PC-9 (cell line): ENCODE data around the gene AQR. TPM values are rescaled to one million over a fixed set of nuclear protein-coding genes. Genes with fewer than 3 reads are reported as not detected.

Experiments
- BruUV-seq: library from RNA; stranded (reverse); fragments of 400-500 nt; replicated peaks from 2 replicates; lab custom pipeline; 2021; lab: Mats Ljungman, UMichigan
- CTCF ChIA-PET: fragments of 300-600 bp; sonication (Branson Sonifier 250); formaldehyde crosslinking; loops from one replicate; lab custom pipeline; 2022; ENCODE audit warnings: antibody characterized with exemption; lab: Charles Lee
- POLR2A ChIA-PET: fragments of 300-600 bp; sonication (Branson Sonifier 250); formaldehyde crosslinking; loops from one replicate; lab custom pipeline; 2022; ENCODE audit warnings: antibody characterized with exemption; ENCODE audit not compliant: unreplicated experiment; lab: Charles Lee
- DNase-seq, 2 experiments: peaks; one replicate each; pipeline versions ENCODE4 v3.0.0 to v3.0.0-alpha.2; 2015 to 2022; ENCODE audit warnings: mixed read lengths in 1 of 2
- H2AFZ ChIP-seq: fragments of 200-600 bp; sonication (generic); 2 replicates; pipeline ENCODE4 v1.8.1; 2017; ENCODE audit warnings: antibody characterized with exemption
- H3F3A ChIP-seq: fragments of 200-600 bp; sonication (generic); 2 replicates; pipeline ENCODE4 v1.8.1; 2017; ENCODE audit warnings: antibody characterized with exemption, mild to moderate bottlenecking, low read depth; ENCODE audit not compliant: insufficient read depth
- H3K27ac ChIP-seq: fragments of 200-600 bp; sonication (generic); 2 replicates; pipeline ENCODE4 v1.6.1; 2016; ENCODE audit warnings: mixed run types
- H3K27me3 ChIP-seq: fragments of 200-600 bp; sonication (generic); 2 replicates; pipeline ENCODE4 v1.6.1; 2016; ENCODE audit warnings: low read depth, mixed run types; ENCODE audit not compliant: insufficient read depth
- H3K36me3 ChIP-seq: fragments of 200-600 bp; sonication (generic); 2 replicates; pipeline ENCODE4 v1.6.1; 2016; ENCODE audit warnings: low read depth, mixed run types
- H3K4me1 ChIP-seq: fragments of 200-600 bp; sonication (generic); replicated peaks from 2 replicates; pipeline ENCODE4 v1.6.1; 2016; ENCODE audit warnings: mixed run types; ENCODE audit not compliant: insufficient read depth
- H3K4me2 ChIP-seq: fragments of 200-600 bp; sonication (generic); 2 replicates; pipeline ENCODE4 v1.6.1; 2017; ENCODE audit warnings: mixed run types
- H3K4me3 ChIP-seq: fragments of 200-600 bp; sonication (generic); 2 replicates; pipeline ENCODE4 v1.6.1; 2016; ENCODE audit warnings: mixed run types
- H3K79me2 ChIP-seq: fragments of 200-600 bp; sonication (generic); 2 replicates; pipeline ENCODE4 v1.6.1; 2017; ENCODE audit warnings: low read depth, mixed run types
- H3K9me2 ChIP-seq: fragments of 200-600 bp; sonication (generic); 2 replicates; pipeline ENCODE4 v1.8.1; 2017; ENCODE audit warnings: mild to moderate bottlenecking; ENCODE audit not compliant: insufficient read depth
- H3K9me3 ChIP-seq: fragments of 200-600 bp; sonication (generic); 2 replicates; pipeline ENCODE4 v1.8.1; 2016; ENCODE audit warnings: low read depth; ENCODE audit not compliant: insufficient read depth
- H4K20me1 ChIP-seq: fragments of 200-600 bp; sonication (generic); 2 replicates; pipeline ENCODE4 v1.8.1; 2017; ENCODE audit not compliant: insufficient read depth
- EZH2 ChIP-seq: fragments of 200-600 bp; sonication (generic); IDR thresholded peaks from 2 replicates; pipeline ENCODE4 v1.8.0; 2017; ENCODE audit warnings: antibody characterized with exemption, low read depth
- intact Hi-C: fragments of 100-400 bp; cut with micrococcal nuclease; formaldehyde crosslinking; loops from one replicate; pipeline ENCODE4 v1.10.0; 2022; ENCODE audit not compliant: unreplicated experiment
- total RNA-seq: library from RNA; stranded (reverse); gene quantifications from 2 replicates; pipeline ENCODE4 v1.2.3, GENCODE V29; 2021
- TF ChIP-seq, protein P1 (sequence below): fragments of 200-600 bp; sonication (generic); conservative IDR thresholded peaks from 2 replicates; pipeline ENCODE4 v1.6.1; 2017; ENCODE audit warnings: mixed run types, antibody characterized with exemption, mild to moderate bottlenecking, moderate library complexity

Gene AQR
- total RNA-seq, 1 experiment from 2014 or later = 33.6 TPM

- intact Hi-C loops = no loop called here
- Histone ChIP-seq H3K4me2 (no peak overlapping the region), H3K9me3 (no peaks in the 10 kb centered on the region), H3K27me3 (no peaks in the 10 kb centered on the region), H3K9me2 (no peaks in the 10 kb centered on the region), H3K27ac (no peak overlapping the region), H3F3A (no peaks in the 10 kb centered on the region), H3K4me3 (no peak overlapping the region), H3K79me2 (no peaks in the 10 kb centered on the region), H4K20me1 (no peaks in the 10 kb centered on the region), H3K4me1 (no peaks in the 10 kb centered on the region), H2AFZ (no peak overlapping the region), H3K36me3 (no peaks in the 10 kb centered on the region)
- BruUV-seq = no TSS peak
- ChIA-PET POLR2A (interaction anchor here (0.6 kb wide), 1 partner anchor 36 kb away, joined by 9 read pairs; no protein-coding TSS in a partner anchor), CTCF (interaction anchor here (0.6 kb wide), 1 partner anchor 16 kb away, joined by 3 read pairs; the partner anchor contains the start of gene AQR)
- DNase-seq = no peak
- TF ChIP-seq EZH2 = no peak
- TF ChIP-seq, protein P1, sequence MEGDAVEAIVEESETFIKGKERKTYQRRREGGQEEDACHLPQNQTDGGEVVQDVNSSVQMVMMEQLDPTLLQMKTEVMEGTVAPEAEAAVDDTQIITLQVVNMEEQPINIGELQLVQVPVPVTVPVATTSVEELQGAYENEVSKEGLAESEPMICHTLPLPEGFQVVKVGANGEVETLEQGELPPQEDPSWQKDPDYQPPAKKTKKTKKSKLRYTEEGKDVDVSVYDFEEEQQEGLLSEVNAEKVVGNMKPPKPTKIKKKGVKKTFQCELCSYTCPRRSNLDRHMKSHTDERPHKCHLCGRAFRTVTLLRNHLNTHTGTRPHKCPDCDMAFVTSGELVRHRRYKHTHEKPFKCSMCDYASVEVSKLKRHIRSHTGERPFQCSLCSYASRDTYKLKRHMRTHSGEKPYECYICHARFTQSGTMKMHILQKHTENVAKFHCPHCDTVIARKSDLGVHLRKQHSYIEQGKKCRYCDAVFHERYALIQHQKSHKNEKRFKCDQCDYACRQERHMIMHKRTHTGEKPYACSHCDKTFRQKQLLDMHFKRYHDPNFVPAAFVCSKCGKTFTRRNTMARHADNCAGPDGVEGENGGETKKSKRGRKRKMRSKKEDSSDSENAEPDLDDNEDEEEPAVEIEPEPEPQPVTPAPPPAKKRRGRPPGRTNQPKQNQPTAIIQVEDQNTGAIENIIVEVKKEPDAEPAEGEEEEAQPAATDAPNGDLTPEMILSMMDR = no peak
Measured at GRCh38 chr15:34953851-34954250, 15.7 kb downstream of the AQR start.

DNA sequence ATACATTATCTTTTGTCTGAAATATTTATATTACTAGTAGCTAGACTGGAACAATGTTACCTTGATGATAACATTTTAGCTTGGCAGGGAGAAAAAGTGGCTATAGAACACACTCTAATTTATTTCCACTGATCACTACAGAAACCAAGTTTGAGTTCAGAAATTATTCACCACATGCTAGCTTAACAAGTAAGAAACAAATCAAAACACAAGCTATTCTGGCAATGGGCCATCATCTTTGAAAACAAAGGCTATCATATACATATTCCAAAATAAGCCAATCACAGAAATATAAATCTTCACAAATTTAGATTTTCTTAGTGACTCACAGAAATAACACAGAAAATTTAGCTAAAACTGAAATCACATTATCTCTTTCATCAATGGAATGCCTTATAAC is 17.1 kb downstream of the AQR start:
- no peak for TF ChIP-seq EZH2

GRCh38 chr15:34951993-34952392 is 17.5 kb downstream of the AQR start:
- no peaks in the 10 kb centered on the region for H3K4me1 ChIP-seq
- intact Hi-C loops = no loop called here
- TF ChIP-seq, protein P1 = no peak
- TF ChIP-seq EZH2 = no peak
- H3K27ac ChIP-seq = no peak overlapping the region
- no peaks in the 10 kb centered on the region for H3F3A ChIP-seq
- CTCF ChIA-PET = interaction anchor here (0.6 kb wide), 1 partner anchor 17 kb away, joined by 5 read pairs; no protein-coding TSS in a partner anchor
- POLR2A ChIA-PET = no interaction called here
- BruUV-seq = no TSS peak
- no peak overlapping the region for H3K4me3 ChIP-seq
- H2AFZ ChIP-seq = no peak overlapping the region
- no peaks in the 10 kb centered on the region for H3K36me3 ChIP-seq
- no peak for DNase-seq
- H3K9me3 ChIP-seq = no peaks in the 10 kb centered on the region
- H4K20me1 ChIP-seq = no peaks in the 10 kb centered on the region
- H3K27me3 ChIP-seq = no peaks in the 10 kb centered on the region
- H3K4me2 ChIP-seq = no peak overlapping the region
- H3K79me2 ChIP-seq = no peaks in the 10 kb centered on the region
- H3K9me2 ChIP-seq = no peaks in the 10 kb centered on the region

More for the DNA sequence above, 17.1 kb downstream of the AQR start:
- H3K4me3 ChIP-seq = no peak overlapping the region
- no peak overlapping the region for H3K4me2 ChIP-seq
- no peaks in the 10 kb centered on the region for H3K27me3 ChIP-seq
- no peaks in the 10 kb centered on the region for H4K20me1 ChIP-seq
- no TSS peak for BruUV-seq
- H3K27ac ChIP-seq = no peak overlapping the region
- no peaks in the 10 kb centered on the region for H3K9me3 ChIP-seq
- H3K79me2 ChIP-seq = no peaks in the 10 kb centered on the region
- H3F3A ChIP-seq = no peaks in the 10 kb centered on the region
- ChIA-PET CTCF (interaction anchor here (0.6 kb wide), 1 partner anchor 17 kb away, joined by 5 read pairs; no protein-coding TSS in a partner anchor), POLR2A (no interaction called here)
- H3K36me3 ChIP-seq = no peaks in the 10 kb centered on the region
- H3K4me1 ChIP-seq = no peaks in the 10 kb centered on the region
- H3K9me2 ChIP-seq = no peaks in the 10 kb centered on the region
- intact Hi-C loops = no loop called here
- no peak for DNase-seq
- no peak overlapping the region for H2AFZ ChIP-seq

DNA sequence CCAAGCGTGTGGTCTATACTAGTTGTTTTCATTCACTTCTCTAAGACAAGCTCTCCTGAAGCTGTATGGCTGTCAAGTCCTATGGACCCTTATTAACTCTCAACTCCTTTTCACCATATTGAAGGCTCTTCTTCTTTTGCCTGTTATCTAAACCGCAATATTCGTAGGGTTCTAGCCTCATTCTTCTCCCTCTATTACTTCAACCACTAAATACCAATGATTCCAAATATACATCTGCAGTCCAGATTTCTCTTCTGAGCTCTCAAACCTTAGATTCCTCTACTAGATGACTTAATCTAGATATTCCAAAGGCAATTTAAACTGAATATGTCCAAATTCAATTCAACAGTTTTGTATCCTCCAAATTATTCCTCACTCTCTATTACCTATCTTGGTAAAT is 24.6 kb downstream of the AQR start:
- TF ChIP-seq, protein P1 = no peak
- no peak for TF ChIP-seq EZH2
- no peaks in the 10 kb centered on the region for H3K27me3 ChIP-seq
- no peaks in the 10 kb centered on the region for H3K9me3 ChIP-seq
- H2AFZ ChIP-seq = no peak overlapping the region
- no peaks in the 10 kb centered on the region for H3K9me2 ChIP-seq
- no peak overlapping the region for H3K4me2 ChIP-seq
- H3F3A ChIP-seq = no peaks in the 10 kb centered on the region
- intact Hi-C loops = no loop called here
- no peak overlapping the region for H3K27ac ChIP-seq
- H3K79me2 ChIP-seq = no peaks in the 10 kb centered on the region
- no peaks in the 10 kb centered on the region for H3K4me1 ChIP-seq
- no peak for DNase-seq
- no peaks in the 10 kb centered on the region for H3K36me3 ChIP-seq
- BruUV-seq = no TSS peak
- H3K4me3 ChIP-seq = no peak overlapping the region
- ChIA-PET POLR2A (no interaction called here), CTCF (interaction anchor here (0.6 kb wide), 1 partner anchor 69 kb away, joined by 4 read pairs; no protein-coding TSS in a partner anchor)
- H4K20me1 ChIP-seq = no peaks in the 10 kb centered on the region
